Hypothalamus (tissue), 51 donors: ENCODE measurements around the gene IFT25.
"Not testable (repeated sequence)": the region's sequence is repeated elsewhere in the genome, so short reads cannot be mapped to it uniquely, and the experiment has no call there.

Experiments
- DNase-seq, 51 donors: peaks; one replicate each; lab custom pipeline; 2025; lab: John Stamatoyannopoulos, UW

IFT25 gene

GRCh38 chr1:53945433-53946251 is at the start of gene IFT25:
Gene IFT25, minus strand, starts transcription at chr1:53945699. Its CDS starts 5,617 bp downstream, at chr1:53940082.
- peak; percentile 82 to 100 (median 96) for DNase-seq

- not testable (repeated sequence) for DNase-seq
These were observed 49.0 kb upstream of the IFT25 start for GRCh38 chr1:53994516-53994915.

GRCh38 chr1:53992085-53992874 is 46.8 kb upstream of the IFT25 start:
- DNase-seq = peak in 4 of 51 donors; percentile 4 to 7 (median 5)

- no peak for DNase-seq
These were observed 42.4 kb upstream of the IFT25 start for GRCh38 chr1:53987880-53988279.

GRCh38 chr1:53986458-53986857 is 41.0 kb upstream of the IFT25 start:
- no peak for DNase-seq

- no peak for DNase-seq
These were observed 39.2 kb upstream of the IFT25 start for GRCh38 chr1:53984726-53985125.

GRCh38 chr1:53982763-53983104 is 37.2 kb upstream of the IFT25 start:
- no peak for DNase-seq

- peak in 11 of 51 donors; percentile 2 to 31 (median 8) for DNase-seq
These were observed 36.7 kb upstream of the IFT25 start for GRCh38 chr1:53982034-53982762.

GRCh38 chr1:53981220-53981619 is 35.7 kb upstream of the IFT25 start:
- DNase-seq = no peak

GRCh38 chr1:53979712-53980450 is 34.4 kb upstream of the IFT25 start:
- DNase-seq = no peak

- no peak for DNase-seq
These were observed 30.4 kb upstream of the IFT25 start for GRCh38 chr1:53975861-53976260.

GRCh38 chr1:53971718-53972117 is 26.2 kb upstream of the IFT25 start:
- DNase-seq = no peak

- not testable (repeated sequence) for DNase-seq
These were observed 23.8 kb upstream of the IFT25 start for GRCh38 chr1:53969323-53969722.

GRCh38 chr1:53968125-53968513 is 22.6 kb upstream of the IFT25 start:
- DNase-seq = no peak

GRCh38 chr1:53967409-53968124 is 22.1 kb upstream of the IFT25 start:
- DNase-seq = no peak

- DNase-seq = no peak
These were observed 21.3 kb upstream of the IFT25 start for GRCh38 chr1:53966794-53967193.

- peak in 1 of 51 donors; percentile 16 for DNase-seq
These were observed 18.6 kb upstream of the IFT25 start for GRCh38 chr1:53964109-53964508.

GRCh38 chr1:53963460-53963859 is 18.0 kb upstream of the IFT25 start:
- DNase-seq = no peak

GRCh38 chr1:53962395-53962794 is 16.9 kb upstream of the IFT25 start:
- no peak for DNase-seq
